Activated T-helper 17 cell treated with anti-CD3 and anti-CD28 coated beads, Interleukin-2, amount 50 U/mL, for 72 hours (primary cell): ENCODE measurements around the gene ZFYVE27. TPM values are rescaled to one million over a fixed set of nuclear protein-coding genes. Genes with fewer than 3 reads are reported as not detected.

Source experiments
- ATAC-seq: fragments of 150-1000 bp; cut with Tn5 transposase; replicated peaks from 2 replicates; pipeline ENCODE4 v1.10.0; 2021; ENCODE audit warnings: mild to moderate bottlenecking, moderate library complexity
- H3K27ac Mint-ChIP-seq: one replicate; pipeline ENCODE4 v1.8.0; 2022; ENCODE audit warnings: mixed read lengths
- H3K27me3 Mint-ChIP-seq: one replicate; pipeline ENCODE4 v1.8.0; 2022; ENCODE audit warnings: mixed read lengths
- H3K36me3 Mint-ChIP-seq: one replicate; pipeline ENCODE4 v1.8.0; 2022; ENCODE audit warnings: low read depth, mild to moderate bottlenecking, mixed read lengths
- H3K4me1 Mint-ChIP-seq: one replicate; pipeline ENCODE4 v1.8.0; 2022; ENCODE audit warnings: mixed read lengths
- H3K4me3 Mint-ChIP-seq: one replicate; pipeline ENCODE4 v1.8.0; 2022; ENCODE audit warnings: mild to moderate bottlenecking, mixed read lengths
- H3K9me3 Mint-ChIP-seq: one replicate; pipeline ENCODE4 v1.8.0; 2022; ENCODE audit warnings: mixed read lengths
- total RNA-seq, 2 donors: library from RNA; stranded (reverse); gene quantifications; one replicate each; pipeline ENCODE4 v1.2.3, GENCODE V29; 2022

ZFYVE27 gene
- total RNA-seq, 2 donors from 2014 or later, result 31.1 to 36.8 TPM

GRCh38 chr10:97748116-97748515 lies 11.2 kb downstream of the ZFYVE27 start:
- no peak for ATAC-seq
- Mint-ChIP-seq H3K36me3 (peaks cover 100% of the 10 kb centered on the region), H3K27me3 (no peaks in the 10 kb centered on the region), H3K27ac (no peak overlapping the region), H3K9me3 (no peaks in the 10 kb centered on the region), H3K4me3 (no peak overlapping the region), H3K4me1 (peaks cover 4% of the 10 kb centered on the region)

GRCh38 chr10:97752956-97753355 lies 16.0 kb downstream of the ZFYVE27 start:
- Mint-ChIP-seq H3K4me3 (no peak overlapping the region), H3K36me3 (peaks cover 97% of the 10 kb centered on the region), H3K9me3 (no peaks in the 10 kb centered on the region), H3K27me3 (no peaks in the 10 kb centered on the region), H3K27ac (no peak overlapping the region), H3K4me1 (no peaks in the 10 kb centered on the region)
- no peak for ATAC-seq

GRCh38 chr10:97754726-97755125 lies 17.8 kb downstream of the ZFYVE27 start:
- Mint-ChIP-seq H3K4me1 (no peaks in the 10 kb centered on the region), H3K36me3 (peaks cover 95% of the 10 kb centered on the region), H3K27ac (no peak overlapping the region), H3K27me3 (no peaks in the 10 kb centered on the region), H3K4me3 (no peak overlapping the region), H3K9me3 (no peaks in the 10 kb centered on the region)
- ATAC-seq, result no peak

- Mint-ChIP-seq H3K27ac (no peak overlapping the region), H3K4me1 (no peaks in the 10 kb centered on the region), H3K36me3 (peaks cover 95% of the 10 kb centered on the region), H3K9me3 (no peaks in the 10 kb centered on the region), H3K4me3 (no peak overlapping the region), H3K27me3 (no peaks in the 10 kb centered on the region)
- ATAC-seq, result no peak
Measured at GRCh38 chr10:97755718-97756117, 18.8 kb downstream of the ZFYVE27 start.

- H3K36me3 Mint-ChIP-seq, result peaks cover 91% of the 10 kb centered on the region
- no peak for ATAC-seq
- H3K27ac Mint-ChIP-seq, result no peak overlapping the region
- no peaks in the 10 kb centered on the region for H3K4me1 Mint-ChIP-seq
- H3K9me3 Mint-ChIP-seq, result no peaks in the 10 kb centered on the region
- no peak overlapping the region for H3K4me3 Mint-ChIP-seq
- no peaks in the 10 kb centered on the region for H3K27me3 Mint-ChIP-seq
Measured at GRCh38 chr10:97757471-97757870, 20.5 kb downstream of the ZFYVE27 start.

- H3K27ac Mint-ChIP-seq, result no peak overlapping the region
Measured at GRCh38 chr10:97759158-97759887, 22.4 kb downstream of the ZFYVE27 start.

GRCh38 chr10:97759946-97760345 lies 23.0 kb downstream of the ZFYVE27 start:
- Mint-ChIP-seq H3K27me3 (no peaks in the 10 kb centered on the region), H3K4me1 (no peaks in the 10 kb centered on the region), H3K4me3 (no peak overlapping the region), H3K27ac (no peak overlapping the region), H3K36me3 (peaks cover 67% of the 10 kb centered on the region), H3K9me3 (no peaks in the 10 kb centered on the region)
- no peak for ATAC-seq

More at GRCh38 chr10:97759158-97759887, 22.4 kb downstream of the ZFYVE27 start:
- H3K36me3 Mint-ChIP-seq, result peaks cover 73% of the 10 kb centered on the region
- H3K4me1 Mint-ChIP-seq, result no peaks in the 10 kb centered on the region
- H3K4me3 Mint-ChIP-seq, result no peak overlapping the region
- peak; percentile 71 for ATAC-seq
- no peaks in the 10 kb centered on the region for H3K27me3 Mint-ChIP-seq
- no peaks in the 10 kb centered on the region for H3K9me3 Mint-ChIP-seq

GRCh38 chr10:97760461-97761257 lies 23.7 kb downstream of the ZFYVE27 start:
- H3K4me3 Mint-ChIP-seq, result no peak overlapping the region
- H3K36me3 Mint-ChIP-seq, result peaks cover 59% of the 10 kb centered on the region
- no peaks in the 10 kb centered on the region for H3K9me3 Mint-ChIP-seq
- no peaks in the 10 kb centered on the region for H3K4me1 Mint-ChIP-seq
- no peaks in the 10 kb centered on the region for H3K27me3 Mint-ChIP-seq
- no peak for ATAC-seq
- H3K27ac Mint-ChIP-seq, result no peak overlapping the region

- Mint-ChIP-seq H3K36me3 (peaks cover 55% of the 10 kb centered on the region), H3K4me1 (no peaks in the 10 kb centered on the region)
Measured at GRCh38 chr10:97761331-97761865, 24.5 kb downstream of the ZFYVE27 start.

GRCh38 chr10:97762056-97762455 lies 25.1 kb downstream of the ZFYVE27 start:
- no peak for ATAC-seq
- Mint-ChIP-seq H3K27ac (no peak overlapping the region), H3K4me1 (no peaks in the 10 kb centered on the region), H3K4me3 (no peak overlapping the region), H3K27me3 (no peaks in the 10 kb centered on the region), H3K36me3 (peaks cover 48% of the 10 kb centered on the region), H3K9me3 (no peaks in the 10 kb centered on the region)

More at GRCh38 chr10:97761331-97761865, 24.5 kb downstream of the ZFYVE27 start:
- H3K4me3 Mint-ChIP-seq, result no peak overlapping the region
- ATAC-seq, result no peak
- no peak overlapping the region for H3K27ac Mint-ChIP-seq
- H3K27me3 Mint-ChIP-seq, result no peaks in the 10 kb centered on the region
- H3K9me3 Mint-ChIP-seq, result no peaks in the 10 kb centered on the region

GRCh38 chr10:97762816-97763215 lies 25.9 kb downstream of the ZFYVE27 start:
- Mint-ChIP-seq H3K4me3 (no peak overlapping the region), H3K27ac (no peak overlapping the region), H3K4me1 (no peaks in the 10 kb centered on the region), H3K9me3 (no peaks in the 10 kb centered on the region), H3K27me3 (peaks cover 2% of the 10 kb centered on the region), H3K36me3 (peaks cover 41% of the 10 kb centered on the region)
- ATAC-seq, result no peak

- Mint-ChIP-seq H3K27ac (no peak overlapping the region), H3K36me3 (peaks cover 35% of the 10 kb centered on the region), H3K9me3 (no peaks in the 10 kb centered on the region), H3K4me3 (no peak overlapping the region), H3K4me1 (no peaks in the 10 kb centered on the region), H3K27me3 (peaks cover 7% of the 10 kb centered on the region)
- ATAC-seq, result no peak
Measured at GRCh38 chr10:97763411-97763810, 26.5 kb downstream of the ZFYVE27 start.

- no peak for ATAC-seq
- no peaks in the 10 kb centered on the region for H3K4me1 Mint-ChIP-seq
- H3K36me3 Mint-ChIP-seq, result peaks cover 31% of the 10 kb centered on the region
- H3K27me3 Mint-ChIP-seq, result peaks cover 7% of the 10 kb centered on the region
- H3K27ac Mint-ChIP-seq, result peak overlapping the region; percentile 15
- no peaks in the 10 kb centered on the region for H3K9me3 Mint-ChIP-seq
- H3K4me3 Mint-ChIP-seq, result no peak overlapping the region
Measured at GRCh38 chr10:97763947-97764346, 27.0 kb downstream of the ZFYVE27 start.

GRCh38 chr10:97764519-97764931 lies 27.6 kb downstream of the ZFYVE27 start:
- peak overlapping the region; percentile 15 for H3K27ac Mint-ChIP-seq
- peaks cover 25% of the 10 kb centered on the region for H3K36me3 Mint-ChIP-seq
- H3K4me1 Mint-ChIP-seq, result no peaks in the 10 kb centered on the region
- no peak overlapping the region for H3K4me3 Mint-ChIP-seq
- peaks cover 10% of the 10 kb centered on the region for H3K27me3 Mint-ChIP-seq
- ATAC-seq, result no peak
- no peaks in the 10 kb centered on the region for H3K9me3 Mint-ChIP-seq

- Mint-ChIP-seq H3K27me3 (peaks cover 17% of the 10 kb centered on the region), H3K4me1 (no peaks in the 10 kb centered on the region), H3K9me3 (no peaks in the 10 kb centered on the region), H3K36me3 (peaks cover 18% of the 10 kb centered on the region), H3K27ac (no peak overlapping the region), H3K4me3 (no peak overlapping the region)
- ATAC-seq, result no peak
Measured at GRCh38 chr10:97765201-97765600, 28.3 kb downstream of the ZFYVE27 start.
